Measurements from ENCODE around the gene TTC13.

The TTC13 gene

GRCh38 chr1:230869500-230869899 lies 109.2 kb downstream of the TTC13 start:
- peak; percentile 65 to 67 for DNase-seq (ENCODE audit: low read depth in 2 of 2)

- DNase-seq (ENCODE audit: low read depth in 2 of 2): no peak
These were observed 109.8 kb downstream of the TTC13 start for GRCh38 chr1:230868736-230869385.

- no peak for DNase-seq (ENCODE audit: low read depth in 2 of 2)
These were observed 110.5 kb downstream of the TTC13 start, which contains the start of gene C1orf198 for GRCh38 chr1:230867903-230868735. C1orf198 (minus strand) TSS chr1:230868521; CDS start chr1:230868512, 9 bp downstream.

GRCh38 chr1:230867101-230867902 lies 111.4 kb downstream of the TTC13 start:
- no peak for DNase-seq (ENCODE audit: low read depth in 2 of 2)

GRCh38 chr1:230866171-230867070 lies 112.2 kb downstream of the TTC13 start:
- no peak for DNase-seq (ENCODE audit: low read depth in 2 of 2)

GRCh38 chr1:230865062-230865817 lies 113.4 kb downstream of the TTC13 start:
- DNase-seq (ENCODE audit: low read depth in 2 of 2): no peak

- no peak for DNase-seq (ENCODE audit: low read depth in 2 of 2)
These were observed 114.2 kb downstream of the TTC13 start for GRCh38 chr1:230864441-230864840.

- no peak for DNase-seq (ENCODE audit: low read depth in 2 of 2)
These were observed 115.2 kb downstream of the TTC13 start for GRCh38 chr1:230863449-230863848.

GRCh38 chr1:230861970-230862595 lies 116.6 kb downstream of the TTC13 start:
- no peak for DNase-seq (ENCODE audit: low read depth in 2 of 2)

- DNase-seq (ENCODE audit: low read depth in 2 of 2): no peak
These were observed 117.2 kb downstream of the TTC13 start for GRCh38 chr1:230861489-230861888.

GRCh38 chr1:230860617-230861384 lies 117.9 kb downstream of the TTC13 start:
- no peak for DNase-seq (ENCODE audit: low read depth in 2 of 2)

- no peak for DNase-seq (ENCODE audit: low read depth in 2 of 2)
These were observed 119.5 kb downstream of the TTC13 start for GRCh38 chr1:230858918-230859729.

- DNase-seq (ENCODE audit: low read depth in 2 of 2): no peak
These were observed 120.3 kb downstream of the TTC13 start for GRCh38 chr1:230858236-230858820.

GRCh38 chr1:230857822-230858221 lies 120.8 kb downstream of the TTC13 start:
- DNase-seq (ENCODE audit: low read depth in 2 of 2): no peak

- DNase-seq (ENCODE audit: low read depth in 2 of 2): no peak
These were observed 121.6 kb downstream of the TTC13 start for GRCh38 chr1:230857077-230857476.

Data from fibroblast of skin of left biceps (primary cell).